GM23338 (cell line): ENCODE data around the gene GPR183. TPM values are rescaled to one million over a fixed set of nuclear protein-coding genes. Genes with fewer than 3 reads are reported as not detected.

Experiments used
- CREB1 ChIP-seq: fragments of 250-450 bp; sonication (Bioruptor Pico); IDR thresholded peaks from 2 replicates; pipeline ENCODE4 v1.5.0; 2020; ENCODE audit warnings: low read depth, mild to moderate bottlenecking, moderate library complexity
- CTCF ChIP-seq, 2 experiments: fragments of 200-600 bp in 1 of 2; sonication (generic) in 1 of 2; conservative IDR thresholded peaks; 2 replicates each; pipeline versions ENCODE4 v1.5.1 to v1.6.1; 2016 to 2017; ENCODE audit warnings: antibody characterized with exemption in 2 of 2, low read depth in 2 of 2, mild to moderate bottlenecking in 2 of 2, moderate library complexity in 1 of 2
- ETS1 ChIP-seq: IDR thresholded peaks from 2 replicates; pipeline ENCODE4 v1.6.1; 2016; ENCODE audit warnings: antibody characterized with exemption
- EZH2phosphoT487 ChIP-seq: fragments of 200-600 bp; sonication (generic); IDR thresholded peaks from one replicate; pipeline ENCODE4 v1.8.1; 2018; ENCODE audit warnings: antibody characterized with exemption; ENCODE audit not compliant: unreplicated experiment
- JUNB ChIP-seq: IDR thresholded peaks from one replicate; pipeline ENCODE4 v1.6.1; 2016; ENCODE audit warnings: antibody characterized with exemption; ENCODE audit not compliant: unreplicated experiment
- NANOG ChIP-seq: IDR thresholded peaks from 2 replicates; pipeline ENCODE4 v1.6.1; 2016; ENCODE audit warnings: antibody characterized with exemption, borderline replicate concordance
- REST ChIP-seq: IDR thresholded peaks from one replicate; pipeline ENCODE4 v1.6.1; 2018; ENCODE audit warnings: antibody characterized with exemption; ENCODE audit not compliant: unreplicated experiment
- STAT1 ChIP-seq: IDR thresholded peaks from one replicate; pipeline ENCODE4 v1.6.1; 2016; ENCODE audit warnings: antibody characterized with exemption; ENCODE audit not compliant: unreplicated experiment
- ZNF114 ChIP-seq: fragments of 250-450 bp; sonication (Bioruptor Pico); IDR thresholded peaks from 2 replicates; pipeline ENCODE4 v1.5.0; 2020; ENCODE audit warnings: mild to moderate bottlenecking, moderate library complexity
- polyA plus RNA-seq: library from polyadenylated mRNA; unstranded; fragments of >200 nt; fragmentation: Nextera tagmentation; extraction: Ambion mirVana; gene quantifications from 2 replicates; pipeline ENCODE4 v1.2.1, GENCODE V29; 2016
- total RNA-seq: library from RNA; depleted of rRNA; stranded (reverse); fragments of >200 nt; shearing (Covaris generic); gene quantifications from 2 replicates; pipeline ENCODE4 v1.2.3, GENCODE V29; 2014
- TF ChIP-seq, protein P1 (sequence below): fragments of 250-450 bp; sonication (Bioruptor Pico); IDR thresholded peaks from 2 replicates; pipeline ENCODE4 v1.5.0; 2020; ENCODE audit warnings: mild to moderate bottlenecking, moderate library complexity

The GPR183 gene
- total and polyA plus RNA-seq, 2 experiments from 2014 or later, result 0.78 TPM; not detected in 1

DNA sequence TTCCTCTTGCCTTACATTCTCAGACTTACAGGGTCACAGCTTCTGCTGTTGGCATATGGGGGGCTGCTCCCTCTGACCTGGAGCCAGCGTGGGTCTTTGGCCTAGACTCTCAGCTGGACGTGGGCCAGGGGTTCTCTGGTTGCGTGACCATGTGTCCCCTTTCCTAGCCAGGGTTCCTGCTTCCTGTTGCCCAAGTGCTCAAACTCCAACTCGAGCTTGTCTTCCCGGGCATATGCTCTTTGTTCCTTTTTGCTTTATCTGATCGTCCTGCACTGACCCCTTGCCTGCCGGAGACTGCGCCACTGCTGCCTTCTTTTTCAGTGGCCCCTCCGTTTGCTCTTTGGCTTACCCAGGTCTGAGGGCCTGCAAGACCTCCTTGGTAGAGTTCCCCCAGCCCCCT, 25.3 kb upstream of the GPR183 start (continued):
- TF ChIP-seq, protein P1, sequence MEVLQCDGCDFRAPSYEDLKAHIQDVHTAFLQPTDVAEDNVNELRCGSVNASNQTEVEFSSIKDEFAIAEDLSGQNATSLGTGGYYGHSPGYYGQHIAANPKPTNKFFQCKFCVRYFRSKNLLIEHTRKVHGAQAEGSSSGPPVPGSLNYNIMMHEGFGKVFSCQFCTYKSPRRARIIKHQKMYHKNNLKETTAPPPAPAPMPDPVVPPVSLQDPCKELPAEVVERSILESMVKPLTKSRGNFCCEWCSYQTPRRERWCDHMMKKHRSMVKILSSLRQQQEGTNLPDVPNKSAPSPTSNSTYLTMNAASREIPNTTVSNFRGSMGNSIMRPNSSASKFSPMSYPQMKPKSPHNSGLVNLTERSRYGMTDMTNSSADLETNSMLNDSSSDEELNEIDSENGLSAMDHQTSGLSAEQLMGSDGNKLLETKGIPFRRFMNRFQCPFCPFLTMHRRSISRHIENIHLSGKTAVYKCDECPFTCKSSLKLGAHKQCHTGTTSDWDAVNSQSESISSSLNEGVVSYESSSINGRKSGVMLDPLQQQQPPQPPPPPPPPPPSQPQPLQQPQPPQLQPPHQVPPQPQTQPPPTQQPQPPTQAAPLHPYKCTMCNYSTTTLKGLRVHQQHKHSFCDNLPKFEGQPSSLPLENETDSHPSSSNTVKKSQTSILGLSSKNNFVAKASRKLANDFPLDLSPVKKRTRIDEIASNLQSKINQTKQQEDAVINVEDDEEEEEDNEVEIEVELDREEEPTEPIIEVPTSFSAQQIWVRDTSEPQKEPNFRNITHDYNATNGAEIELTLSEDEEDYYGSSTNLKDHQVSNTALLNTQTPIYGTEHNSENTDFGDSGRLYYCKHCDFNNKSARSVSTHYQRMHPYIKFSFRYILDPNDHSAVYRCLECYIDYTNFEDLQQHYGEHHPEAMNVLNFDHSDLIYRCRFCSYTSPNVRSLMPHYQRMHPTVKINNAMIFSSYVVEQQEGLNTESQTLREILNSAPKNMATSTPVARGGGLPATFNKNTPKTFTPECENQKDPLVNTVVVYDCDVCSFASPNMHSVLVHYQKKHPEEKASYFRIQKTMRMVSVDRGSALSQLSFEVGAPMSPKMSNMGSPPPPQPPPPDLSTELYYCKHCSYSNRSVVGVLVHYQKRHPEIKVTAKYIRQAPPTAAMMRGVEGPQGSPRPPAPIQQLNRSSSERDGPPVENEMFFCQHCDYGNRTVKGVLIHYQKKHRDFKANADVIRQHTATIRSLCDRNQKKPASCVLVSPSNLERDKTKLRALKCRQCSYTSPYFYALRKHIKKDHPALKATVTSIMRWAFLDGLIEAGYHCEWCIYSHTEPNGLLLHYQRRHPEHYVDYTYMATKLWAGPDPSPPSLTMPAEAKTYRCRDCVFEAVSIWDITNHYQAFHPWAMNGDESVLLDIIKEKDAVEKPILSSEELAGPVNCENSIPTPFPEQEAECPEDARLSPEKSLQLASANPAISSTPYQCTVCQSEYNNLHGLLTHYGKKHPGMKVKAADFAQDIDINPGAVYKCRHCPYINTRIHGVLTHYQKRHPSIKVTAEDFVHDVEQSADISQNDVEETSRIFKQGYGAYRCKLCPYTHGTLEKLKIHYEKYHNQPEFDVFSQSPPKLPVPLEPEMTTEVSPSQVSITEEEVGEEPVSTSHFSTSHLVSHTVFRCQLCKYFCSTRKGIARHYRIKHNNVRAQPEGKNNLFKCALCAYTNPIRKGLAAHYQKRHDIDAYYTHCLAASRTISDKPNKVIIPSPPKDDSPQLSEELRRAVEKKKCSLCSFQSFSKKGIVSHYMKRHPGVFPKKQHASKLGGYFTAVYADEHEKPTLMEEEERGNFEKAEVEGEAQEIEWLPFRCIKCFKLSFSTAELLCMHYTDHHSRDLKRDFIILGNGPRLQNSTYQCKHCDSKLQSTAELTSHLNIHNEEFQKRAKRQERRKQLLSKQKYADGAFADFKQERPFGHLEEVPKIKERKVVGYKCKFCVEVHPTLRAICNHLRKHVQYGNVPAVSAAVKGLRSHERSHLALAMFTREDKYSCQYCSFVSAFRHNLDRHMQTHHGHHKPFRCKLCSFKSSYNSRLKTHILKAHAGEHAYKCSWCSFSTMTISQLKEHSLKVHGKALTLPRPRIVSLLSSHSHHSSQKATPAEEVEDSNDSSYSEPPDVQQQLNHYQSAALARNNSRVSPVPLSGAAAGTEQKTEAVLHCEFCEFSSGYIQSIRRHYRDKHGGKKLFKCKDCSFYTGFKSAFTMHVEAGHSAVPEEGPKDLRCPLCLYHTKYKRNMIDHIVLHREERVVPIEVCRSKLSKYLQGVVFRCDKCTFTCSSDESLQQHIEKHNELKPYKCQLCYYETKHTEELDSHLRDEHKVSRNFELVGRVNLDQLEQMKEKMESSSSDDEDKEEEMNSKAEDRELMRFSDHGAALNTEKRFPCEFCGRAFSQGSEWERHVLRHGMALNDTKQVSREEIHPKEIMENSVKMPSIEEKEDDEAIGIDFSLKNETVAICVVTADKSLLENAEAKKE (CRISPR knock-in tag), result no peak
- no peak for TF ChIP-seq ZNF114
- TF ChIP-seq STAT1, result no peak
- TF ChIP-seq CTCF (conservative IDR thresholded peaks at IDR 0.05; ENCODE audit: low read depth in 2 of 2), result no peak
- no peak for TF ChIP-seq JUNB
- TF ChIP-seq CREB1 (CRISPR knock-in tag), result no peak
- TF ChIP-seq REST, result no peak
- TF ChIP-seq EZH2phosphoT487, result no peak
- no peak for TF ChIP-seq NANOG
- TF ChIP-seq ETS1, result no peak
